ENCODE measurements around the gene CALN1.

DNA sequence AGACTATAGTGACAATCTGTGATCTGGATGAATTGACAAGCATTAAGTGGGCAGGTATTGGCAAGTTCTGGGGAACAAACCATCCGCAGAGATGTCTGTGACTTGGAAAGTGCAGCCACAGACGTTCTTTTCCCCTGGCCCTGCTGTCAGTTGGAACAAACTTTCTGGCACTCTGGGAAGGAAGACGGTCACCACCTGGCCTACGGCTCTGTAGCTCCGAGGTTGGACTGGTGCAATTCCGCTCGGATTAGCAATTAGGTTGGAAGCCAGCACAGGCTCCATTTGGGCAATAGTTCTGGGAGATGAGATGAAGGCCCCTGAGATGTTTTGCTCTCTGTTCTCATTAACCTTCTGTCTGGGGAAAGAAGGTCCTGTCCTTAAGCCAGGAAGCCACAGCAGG, 437.5 kb downstream of the CALN1 start:
- no peak for TF ChIP-seq CTCF (IDR thresholded peaks at IDR 0.05)
- TF ChIP-seq EP300 (IDR thresholded peaks at IDR 0.05) = no peak
- TF ChIP-seq POLR2A (IDR thresholded peaks at IDR 0.05; ENCODE audit: low read depth) = no peak
- TF ChIP-seq POLR2AphosphoS5 (IDR thresholded peaks at IDR 0.05) = no peak
